Brain pericyte (primary cell): ENCODE results near the gene HRH1.
"Not testable (repeated sequence)": the region's sequence is repeated elsewhere in the genome, so short reads cannot be mapped to it uniquely, and the experiment has no call there.

Source experiments
- DNase-seq: peaks from one replicate; pipeline ENCODE4 v3.0.0-alpha.2; 2012; ENCODE audit warnings: low read depth, low spot score

HRH1 gene

GRCh38 chr3:11239796-11240195 is 85.5 kb downstream of the HRH1 start:
- no peak for DNase-seq

- DNase-seq, result no peak
Measured at GRCh38 chr3:11240496-11240895, 86.2 kb downstream of the HRH1 start.

- no peak for DNase-seq
Measured at GRCh38 chr3:11244121-11244677, 89.9 kb downstream of the HRH1 start.

GRCh38 chr3:11245276-11245675 is 91.0 kb downstream of the HRH1 start:
- no peak for DNase-seq

- no peak for DNase-seq
Measured at GRCh38 chr3:11245827-11246662, 91.8 kb downstream of the HRH1 start.

- no peak for DNase-seq
Measured at GRCh38 chr3:11246663-11246970, 92.3 kb downstream of the HRH1 start.

GRCh38 chr3:11247362-11247761 is 93.1 kb downstream of the HRH1 start:
- DNase-seq, result no peak

GRCh38 chr3:11248596-11248995 is 94.3 kb downstream of the HRH1 start:
- no peak for DNase-seq

- no peak for DNase-seq
Measured at GRCh38 chr3:11250902-11251806, 96.9 kb downstream of the HRH1 start.

- DNase-seq, result no peak
Measured at GRCh38 chr3:11251807-11252176, 97.5 kb downstream of the HRH1 start.

- DNase-seq, result no peak
Measured at GRCh38 chr3:11254876-11255275, 100.6 kb downstream of the HRH1 start.

GRCh38 chr3:11255537-11255936 is 101.2 kb downstream of the HRH1 start:
- DNase-seq, result not testable (repeated sequence)

- no peak for DNase-seq
Measured at GRCh38 chr3:11258958-11259357, 104.7 kb downstream of the HRH1 start.

GRCh38 chr3:11260460-11260859 is 106.2 kb downstream of the HRH1 start:
- no peak for DNase-seq

- no peak for DNase-seq
Measured at GRCh38 chr3:11269007-11269406, 114.7 kb downstream of the HRH1 start.

- peak; percentile 90 for DNase-seq
Measured at GRCh38 chr3:11271986-11272904, 118.0 kb downstream of the HRH1 start, which contains the start of gene ATG7. TSS of gene ATG7 (plus strand) at chr3:11272397. CDS start at chr3:11298696, 26,299 bp downstream.

GRCh38 chr3:11272906-11273574 is 118.7 kb downstream of the HRH1 start:
- no peak for DNase-seq

- no peak for DNase-seq
Measured at GRCh38 chr3:11273891-11274291, 119.6 kb downstream of the HRH1 start.

- DNase-seq, result no peak
Measured at GRCh38 chr3:11274566-11275142, 120.4 kb downstream of the HRH1 start.

- no peak for DNase-seq
Measured at GRCh38 chr3:11275926-11276325, 121.6 kb downstream of the HRH1 start.
